Stomach (tissue), 9 donors: ENCODE data around the gene HORMAD1. TPM values are rescaled to one million over a fixed set of nuclear protein-coding genes. Genes with fewer than 3 reads are reported as not detected.

Experiments used
- DNase-seq, 2 donors: peaks; one replicate each; pipeline versions ENCODE4 v3.0.0 to v3.0.0-alpha.2; 2013 to 2019
- H3K27ac ChIP-seq, 5 donors: fragments of 200-600 bp in 4 of 5; sonication (generic) in 4 of 5; one replicate each; pipeline ENCODE4 v1.5.1; 2013 to 2019; ENCODE audit warnings: mild to moderate bottlenecking in 1 of 5, moderate library complexity in 1 of 5
- H3K27me3 ChIP-seq, 3 donors: fragments of 200-600 bp; sonication (generic); one replicate each; pipeline ENCODE4 v1.5.1; 2017 to 2019; ENCODE audit warnings: mixed run types in 1 of 3
- H3K36me3 ChIP-seq, 4 donors: fragments of 200-600 bp; sonication (generic); 1 replicate in 3 of 4; 2 replicates in 1 of 4; pipeline ENCODE4 v1.5.1; 2016 to 2019
- H3K4me1 ChIP-seq, 4 donors: fragments of 200-600 bp; sonication (generic); one replicate each; pipeline ENCODE4 v1.5.1; 2016 to 2019
- H3K4me3 ChIP-seq, 4 donors: fragments of 200-600 bp; sonication (generic) in 3 of 4; one replicate each; pipeline ENCODE4 v1.5.1; 2016 to 2019; ENCODE audit warnings: mild to moderate bottlenecking in 1 of 4
- H3K9me3 ChIP-seq, 4 donors: fragments of 200-600 bp; sonication (generic); one replicate each; pipeline ENCODE4 v1.5.1; 2016 to 2019
- EP300 ChIP-seq: sonication (generic); formaldehyde crosslinking; IDR thresholded peaks from one replicate; pipeline ENCODE4 v1.6.1; 2017; ENCODE audit warnings: antibody characterized with exemption
- POLR2A ChIP-seq, 4 donors: fragments of 450-650 bp; IDR thresholded peaks; one replicate each; pipeline ENCODE4 v1.6.1; 2016; ENCODE audit warnings: antibody characterized with exemption in 4 of 4, control low read depth in 2 of 4, mild to moderate bottlenecking in 1 of 4, moderate library complexity in 1 of 4
- POLR2AphosphoS5 ChIP-seq, 3 donors: sonication (generic); formaldehyde crosslinking; IDR thresholded peaks; one replicate each; pipeline ENCODE4 v1.6.1; 2016; ENCODE audit warnings: antibody characterized with exemption in 3 of 3
- WGBS, 5 donors: extraction: QIAGEN DNeasy Blood & Tissue Kit in 3 of 5; methylation state at CpG; one replicate each; pipeline versions ENCODE4 v1.1.5 to v1.1.7; 2013 to 2018; 5-methylcytosine and 5-hydroxymethylcytosine counted together
- intact Hi-C: fragments of 100-400 bp; cut with DNase I; formaldehyde crosslinking; loops from one replicate; pipeline ENCODE4 v1.15.1; 2023; ENCODE audit warnings: low total_unique reads
- polyA plus RNA-seq, 3 donors: library from polyadenylated mRNA; stranded (reverse); fragments of 200-250 nt; gene quantifications; one replicate each; pipeline ENCODE4 v1.2.3, GENCODE V29; 2013
- total RNA-seq, 5 donors: library from RNA; depleted of rRNA; stranded (reverse); fragments of >200 nt; gene quantifications; one replicate each; pipeline versions ENCODE4 v1.1.0 to v1.2.3, GENCODE V29; 2014 to 2016
- TF ChIP-seq, protein P1 (sequence below), 7 experiments: fragments of 450-650 bp in 4 of 7; fragments of 200-600 bp in 3 of 7; sonication (generic) in 3 of 7; IDR thresholded peaks; one replicate each; pipeline ENCODE4 v1.5.1; 2016 to 2019; ENCODE audit warnings: antibody characterized with exemption in 7 of 7, control low read depth in 2 of 7, mild to moderate bottlenecking in 1 of 7
- donor health status: healthy with polysubstance abuse.
- donor health status: Bipolar disorder and iron deficiency.
- donor health status: healthy.

HORMAD1 gene
- total and polyA plus RNA-seq, 8 donors, result 0.13 to 37.1 (median 0.55) TPM; not detected in 5

- intact Hi-C loops, result no loop called here
- Histone ChIP-seq H3K36me3 (peaks cover 5 to 74% (median 71%) of the 10 kb centered on the region in 4 donors), H3K4me3 (no peak overlapping the region), H3K27ac (no peak overlapping the region), H3K9me3 (no peaks in the 10 kb centered on the region), H3K27me3 (no peaks in the 10 kb centered on the region), H3K4me1 (peaks cover 0 to 46% (median 17%) of the 10 kb centered on the region in 4 donors)
- DNase-seq, result no peak
- 79 to 95% (median 84%) methylated on average over 1 of the region's 1 CpG for WGBS, 5 donors
- TF ChIP-seq POLR2A (IDR thresholded peaks at IDR 0.05), result no peak
- TF ChIP-seq, protein P1, sequence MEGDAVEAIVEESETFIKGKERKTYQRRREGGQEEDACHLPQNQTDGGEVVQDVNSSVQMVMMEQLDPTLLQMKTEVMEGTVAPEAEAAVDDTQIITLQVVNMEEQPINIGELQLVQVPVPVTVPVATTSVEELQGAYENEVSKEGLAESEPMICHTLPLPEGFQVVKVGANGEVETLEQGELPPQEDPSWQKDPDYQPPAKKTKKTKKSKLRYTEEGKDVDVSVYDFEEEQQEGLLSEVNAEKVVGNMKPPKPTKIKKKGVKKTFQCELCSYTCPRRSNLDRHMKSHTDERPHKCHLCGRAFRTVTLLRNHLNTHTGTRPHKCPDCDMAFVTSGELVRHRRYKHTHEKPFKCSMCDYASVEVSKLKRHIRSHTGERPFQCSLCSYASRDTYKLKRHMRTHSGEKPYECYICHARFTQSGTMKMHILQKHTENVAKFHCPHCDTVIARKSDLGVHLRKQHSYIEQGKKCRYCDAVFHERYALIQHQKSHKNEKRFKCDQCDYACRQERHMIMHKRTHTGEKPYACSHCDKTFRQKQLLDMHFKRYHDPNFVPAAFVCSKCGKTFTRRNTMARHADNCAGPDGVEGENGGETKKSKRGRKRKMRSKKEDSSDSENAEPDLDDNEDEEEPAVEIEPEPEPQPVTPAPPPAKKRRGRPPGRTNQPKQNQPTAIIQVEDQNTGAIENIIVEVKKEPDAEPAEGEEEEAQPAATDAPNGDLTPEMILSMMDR (IDR thresholded peaks at IDR 0.05), result no peak
- TF ChIP-seq POLR2AphosphoS5 (IDR thresholded peaks at IDR 0.05), result no peak
- no peak for TF ChIP-seq EP300
Observed at GRCh38 chr1:150688763-150689162, 31.9 kb downstream of the HORMAD1 start.

GRCh38 chr1:150686275-150686674 is 34.4 kb downstream of the HORMAD1 start:
- no peak for TF ChIP-seq POLR2AphosphoS5 (IDR thresholded peaks at IDR 0.05)
- TF ChIP-seq EP300, result no peak
- TF ChIP-seq POLR2A (IDR thresholded peaks at IDR 0.05), result no peak
- TF ChIP-seq, protein P1 (IDR thresholded peaks at IDR 0.05), result no peak
- Histone ChIP-seq H3K27me3 (no peaks in the 10 kb centered on the region), H3K27ac (no peak overlapping the region), H3K36me3 (peaks cover 9 to 65% (median 61%) of the 10 kb centered on the region in 4 donors), H3K4me3 (no peak overlapping the region), H3K4me1 (peaks cover 0 to 26% (median 11%) of the 10 kb centered on the region in 4 donors), H3K9me3 (no peaks in the 10 kb centered on the region)
- intact Hi-C loops, result no loop called here
- WGBS, 5 donors, result 93 to 98% (median 97%) methylated on average over 3 of the region's 3 CpGs
- DNase-seq, result no peak

DNA sequence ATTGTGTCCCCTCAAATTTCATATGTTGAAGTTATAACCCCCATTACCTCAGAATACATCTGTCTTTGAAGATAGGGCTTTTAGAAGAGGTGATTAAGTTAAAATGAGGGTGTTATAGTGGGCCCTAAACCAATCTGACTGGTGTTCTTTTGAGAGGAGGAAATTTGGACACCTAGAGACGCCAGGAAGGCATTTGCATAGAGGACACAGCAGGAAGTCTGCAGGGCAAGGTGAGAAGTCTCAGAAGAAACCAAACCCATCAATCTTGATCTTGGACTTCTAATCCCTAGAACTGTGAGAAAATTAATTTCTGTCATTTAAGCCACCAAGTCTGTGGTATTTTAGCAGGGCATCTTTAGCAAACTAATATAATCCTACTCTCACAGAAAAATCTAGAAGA is 36.8 kb downstream of the HORMAD1 start:
- Histone ChIP-seq H3K27ac (no peak overlapping the region), H3K9me3 (no peaks in the 10 kb centered on the region), H3K4me1 (peaks cover 0 to 4% (median under 1%) of the 10 kb centered on the region in 4 donors), H3K27me3 (no peaks in the 10 kb centered on the region), H3K36me3 (peaks cover 15 to 59% (median 55%) of the 10 kb centered on the region in 4 donors), H3K4me3 (no peak overlapping the region)
- no peak for DNase-seq
- TF ChIP-seq POLR2A (IDR thresholded peaks at IDR 0.05), result no peak
- no peak for TF ChIP-seq POLR2AphosphoS5 (IDR thresholded peaks at IDR 0.05)
- TF ChIP-seq, protein P1 (IDR thresholded peaks at IDR 0.05), result no peak
- no peak for TF ChIP-seq EP300
- WGBS, 5 donors, result 64 to 78% (median 67%) methylated on average over 1 of the region's 1 CpG
- intact Hi-C loops, result no loop called here

- Histone ChIP-seq H3K27me3 (no peaks in the 10 kb centered on the region), H3K36me3 (peaks cover 15 to 50% (median 46%) of the 10 kb centered on the region in 4 donors), H3K9me3 (no peaks in the 10 kb centered on the region), H3K27ac (no peak overlapping the region), H3K4me3 (no peak overlapping the region), H3K4me1 (no peaks in the 10 kb centered on the region)
- intact Hi-C loops, result no loop called here
- no peak for DNase-seq
- TF ChIP-seq, protein P1 (IDR thresholded peaks at IDR 0.05), result no peak
- WGBS, 5 donors, result 89 to 100% (median 97%) methylated on average over 1 of the region's 1 CpG
Observed at GRCh38 chr1:150678988-150679387, 41.7 kb downstream of the HORMAD1 start.
